ENCODE results near the gene SALL3. TPM values are rescaled to one million over a fixed set of nuclear protein-coding genes. Genes with fewer than 3 reads are reported as not detected.
"Not testable (repeated sequence)": the region's sequence is repeated elsewhere in the genome, so short reads cannot be mapped to it uniquely, and the experiment has no call there.

The SALL3 gene
- total and polyA plus RNA-seq, 2 donors: 0.60 to 2.2 TPM

DNA sequence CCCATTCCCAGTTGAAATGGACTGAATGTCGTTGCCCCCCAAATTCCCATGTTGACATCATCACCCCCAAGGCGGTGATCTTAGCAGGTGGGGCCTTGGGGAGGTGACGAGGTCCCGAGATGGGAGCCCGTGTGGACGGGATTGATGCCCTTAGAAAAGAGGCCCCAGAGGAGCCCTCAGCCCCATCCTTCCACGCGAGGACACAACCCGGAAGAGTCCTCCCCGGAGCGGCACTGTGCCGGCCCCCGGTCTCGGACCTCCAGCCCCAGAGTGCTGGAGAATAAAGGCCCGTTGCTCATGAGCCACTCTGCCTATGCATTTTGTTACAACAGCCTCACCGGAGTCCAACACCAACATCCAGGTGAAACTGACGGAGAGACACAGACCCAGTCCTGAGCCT lies 30.4 kb upstream of the SALL3 start:
- Histone ChIP-seq H3K4me3 (ENCODE audit: low read depth, low read length) (no peak overlapping the region), H3K4me1 (ENCODE audit: insufficient read depth) (no peaks in the 10 kb centered on the region), H3K36me3 (ENCODE audit: insufficient read depth) (no peaks in the 10 kb centered on the region), H3K27ac (ENCODE audit: low read depth) (no peak overlapping the region)
- no peak for DNase-seq (ENCODE audit: extremely low spot score)
- WGBS: 91% methylated on average over 17 of the region's 17 CpGs

DNA sequence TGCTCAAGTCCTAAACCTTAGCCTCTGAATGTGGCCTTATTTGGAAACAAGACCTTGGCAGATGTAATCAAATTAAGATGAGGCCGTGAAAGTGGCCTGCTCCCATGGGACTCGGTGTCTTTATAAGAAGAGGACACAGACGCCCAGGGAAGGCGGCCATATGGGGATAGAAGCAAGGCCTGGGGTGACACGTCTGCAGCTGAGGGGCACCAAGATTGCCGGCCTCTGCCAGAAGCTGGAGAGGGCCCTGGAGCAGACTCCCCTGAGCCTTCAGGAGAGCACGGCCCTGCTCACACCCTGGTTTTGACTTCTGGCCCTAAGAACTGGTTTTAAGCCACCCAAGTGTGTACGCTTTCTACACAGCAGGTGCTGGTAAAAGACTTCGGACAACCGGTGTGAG lies 29.2 kb upstream of the SALL3 start:
- Histone ChIP-seq H3K27ac (ENCODE audit: low read depth) (no peak overlapping the region), H3K4me3 (ENCODE audit: low read depth, low read length) (no peak overlapping the region), H3K4me1 (ENCODE audit: insufficient read depth) (no peaks in the 10 kb centered on the region), H3K36me3 (ENCODE audit: insufficient read depth) (no peaks in the 10 kb centered on the region)
- DNase-seq (ENCODE audit: extremely low spot score): no peak
- WGBS: 83% methylated on average over 10 of the region's 10 CpGs

DNA sequence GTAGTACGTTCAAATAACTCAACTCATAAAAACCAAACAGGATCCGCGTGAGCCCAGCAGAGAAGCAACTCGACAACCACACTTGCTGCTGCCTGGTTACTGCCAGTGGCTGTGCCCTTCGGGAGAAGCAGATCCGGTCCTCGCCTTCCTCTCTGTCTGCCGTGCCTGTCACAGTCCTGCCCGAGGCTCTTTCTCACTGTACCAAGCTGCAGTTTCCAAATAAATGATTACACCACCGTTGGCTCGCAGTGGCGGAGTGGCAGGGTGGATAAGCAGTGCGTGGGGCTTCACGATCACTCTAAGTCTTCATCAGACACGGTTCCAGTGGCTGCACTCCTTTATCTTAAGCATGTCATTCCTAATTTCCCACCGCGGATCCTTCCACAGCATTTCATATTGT lies 26.1 kb upstream of the SALL3 start:
- WGBS: 76% methylated on average over 17 of the region's 17 CpGs

DNA sequence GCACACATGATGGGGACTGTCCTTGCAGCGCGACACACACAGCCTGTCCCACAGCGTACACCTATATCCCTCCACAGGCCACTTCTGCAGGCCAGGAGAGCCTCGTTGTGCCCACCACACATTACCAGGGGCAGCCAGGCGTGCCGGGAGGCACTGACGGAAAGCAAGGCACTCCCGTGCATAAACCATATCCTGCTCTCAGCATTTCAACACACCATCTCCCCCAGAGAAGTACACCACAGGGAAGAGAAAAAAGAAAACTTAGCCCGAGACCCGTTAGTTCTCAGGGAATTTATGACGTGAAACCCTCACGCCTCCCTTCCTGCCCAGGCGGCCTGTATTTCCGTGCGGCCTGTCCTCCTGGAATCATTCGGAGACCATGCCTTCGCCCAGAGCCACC lies 24.6 kb upstream of the SALL3 start:
- Histone ChIP-seq H3K4me1 (ENCODE audit: insufficient read depth) (no peaks in the 10 kb centered on the region), H3K36me3 (ENCODE audit: insufficient read depth) (no peaks in the 10 kb centered on the region), H3K27ac (ENCODE audit: low read depth) (no peak overlapping the region), H3K4me3 (ENCODE audit: low read depth, low read length) (no peak overlapping the region)
- 83% methylated on average over 17 of the region's 17 CpGs for WGBS
- no peak for DNase-seq (ENCODE audit: extremely low spot score)

More for the DNA sequence above, 26.1 kb upstream of the SALL3 start:
- no peak for DNase-seq (ENCODE audit: extremely low spot score)
- Histone ChIP-seq H3K4me3 (ENCODE audit: low read depth, low read length) (no peak overlapping the region), H3K36me3 (ENCODE audit: insufficient read depth) (no peaks in the 10 kb centered on the region), H3K4me1 (ENCODE audit: insufficient read depth) (no peaks in the 10 kb centered on the region), H3K27ac (ENCODE audit: low read depth) (no peak overlapping the region)

DNA sequence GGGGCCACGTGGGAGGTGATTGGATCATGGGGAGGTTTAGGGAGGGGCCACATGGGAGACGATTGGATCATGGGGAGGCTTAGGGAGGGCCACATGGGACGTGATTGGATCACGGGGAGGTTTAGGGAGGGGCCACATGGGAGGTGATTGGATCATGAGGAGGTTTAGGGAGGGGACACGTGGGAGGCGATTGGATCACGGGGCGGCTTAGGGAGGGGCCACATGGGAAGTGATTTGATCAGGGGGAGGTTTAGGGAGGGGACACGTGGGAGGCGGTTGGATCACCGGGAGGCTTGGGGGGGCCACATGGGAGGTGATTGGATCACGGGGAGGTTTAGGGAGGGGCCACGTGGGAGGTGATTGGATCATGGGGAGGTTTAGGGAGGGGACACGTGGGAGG lies 22.5 kb upstream of the SALL3 start:
- no peaks in the 10 kb centered on the region for H3K36me3 ChIP-seq (ENCODE audit: insufficient read depth)
- WGBS: 91% methylated on average over 14 of the region's 14 CpGs
- DNase-seq (ENCODE audit: extremely low spot score): no peak

DNA sequence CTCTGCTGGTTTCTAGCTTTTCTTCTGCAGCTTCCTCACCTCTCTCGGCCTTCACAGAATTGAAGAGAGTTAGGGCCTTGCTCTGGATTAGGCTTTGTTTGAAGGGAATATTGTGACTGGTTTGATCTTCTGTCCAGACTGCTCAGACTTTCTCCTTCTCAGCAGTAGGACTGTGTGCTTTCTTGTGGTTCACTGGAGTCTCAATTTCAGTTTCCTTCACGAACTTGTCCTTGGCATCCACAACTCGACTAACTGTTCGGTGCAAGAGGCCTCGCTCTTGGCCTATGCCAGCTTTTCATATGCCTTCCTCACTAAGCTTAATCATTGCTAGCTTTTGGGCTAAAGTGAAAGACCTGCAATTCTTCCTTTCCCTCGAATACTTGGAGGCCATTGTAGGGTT lies 18.9 kb upstream of the SALL3 start:
- DNase-seq (ENCODE audit: extremely low spot score): no peak
- Histone ChIP-seq H3K4me3 (ENCODE audit: low read depth, low read length) (no peak overlapping the region), H3K4me1 (ENCODE audit: insufficient read depth) (no peaks in the 10 kb centered on the region), H3K36me3 (ENCODE audit: insufficient read depth) (no peaks in the 10 kb centered on the region), H3K27ac (ENCODE audit: low read depth) (no peak overlapping the region)
- 87% methylated on average over 6 of the region's 6 CpGs for WGBS

More for the DNA sequence above, 22.5 kb upstream of the SALL3 start:
- Histone ChIP-seq H3K27ac (ENCODE audit: low read depth) (no peak overlapping the region), H3K4me1 (ENCODE audit: insufficient read depth) (no peaks in the 10 kb centered on the region), H3K4me3 (ENCODE audit: low read depth, low read length) (no peak overlapping the region)

DNA sequence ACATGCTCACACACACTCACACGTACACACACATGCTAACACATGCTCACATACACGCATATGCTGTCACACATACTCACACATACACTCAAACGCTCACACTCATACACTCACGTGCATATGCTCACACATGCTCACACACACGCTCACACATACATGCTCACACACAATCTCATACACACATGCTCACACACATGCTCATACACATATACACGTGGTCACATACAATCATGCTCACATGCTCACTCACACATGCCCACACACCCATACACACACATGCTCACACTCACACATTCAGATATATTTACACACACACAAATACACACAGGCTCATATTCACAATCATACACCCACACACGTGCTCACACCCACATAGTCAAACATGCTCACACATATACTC lies 17.5 kb upstream of the SALL3 start:
- Histone ChIP-seq H3K27ac (ENCODE audit: low read depth) (no peak overlapping the region), H3K4me1 (ENCODE audit: insufficient read depth) (no peaks in the 10 kb centered on the region), H3K36me3 (ENCODE audit: insufficient read depth) (no peaks in the 10 kb centered on the region), H3K4me3 (ENCODE audit: low read depth, low read length) (no peak overlapping the region)
- no peak for DNase-seq (ENCODE audit: extremely low spot score)
- 89% methylated on average over 7 of the region's 7 CpGs for WGBS

DNA sequence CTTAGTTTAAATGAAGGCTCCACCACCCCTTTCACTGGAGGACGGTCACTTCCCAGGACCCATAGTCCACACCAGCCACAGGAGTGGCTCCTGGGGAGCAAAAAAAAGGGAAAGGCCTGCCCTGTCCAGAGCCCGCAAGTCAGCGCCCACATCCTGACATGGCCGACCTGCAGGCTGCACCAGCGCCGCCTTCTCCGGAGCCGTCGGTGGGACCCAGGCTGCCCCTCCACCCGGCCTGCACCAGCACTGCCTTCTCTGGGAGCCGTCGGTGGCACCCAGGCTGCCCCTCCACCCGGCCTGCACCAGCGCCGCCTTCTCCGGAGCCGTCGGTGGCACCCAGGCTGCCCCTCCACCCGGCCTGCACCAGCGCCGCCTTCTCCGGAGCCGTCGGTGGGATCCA lies 14.9 kb upstream of the SALL3 start:
- H3K36me3 ChIP-seq (ENCODE audit: insufficient read depth); DNase-seq (ENCODE audit: extremely low spot score); H3K4me3 ChIP-seq (ENCODE audit: low read depth, low read length); H3K4me1 ChIP-seq (ENCODE audit: insufficient read depth); H3K27ac ChIP-seq (ENCODE audit: low read depth): not testable (repeated sequence)
- WGBS: 92% methylated on average over 24 of the region's 24 CpGs

DNA sequence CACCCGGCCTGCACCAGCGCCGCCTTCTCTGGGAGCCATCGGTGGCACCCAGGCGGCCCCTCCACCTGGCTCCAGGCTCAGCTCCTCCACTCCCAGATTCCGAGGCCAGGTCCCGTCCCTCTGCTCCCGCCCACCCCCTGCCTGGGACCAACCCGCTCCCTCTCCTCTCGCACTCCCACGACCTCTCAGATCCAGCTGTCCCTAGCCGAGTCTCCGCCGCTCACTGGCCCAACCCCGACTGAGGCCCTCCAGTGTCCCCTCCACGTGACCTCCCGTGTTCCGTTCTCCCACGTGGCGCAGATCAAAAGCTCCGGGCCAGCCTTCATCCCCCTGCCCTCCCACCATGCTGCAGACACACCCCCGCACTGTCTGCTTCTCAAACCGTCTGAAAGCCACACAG lies 14.4 kb upstream of the SALL3 start:
- Histone ChIP-seq H3K4me3 (ENCODE audit: low read depth, low read length) (no peak overlapping the region), H3K4me1 (ENCODE audit: insufficient read depth) (no peaks in the 10 kb centered on the region), H3K36me3 (ENCODE audit: insufficient read depth) (no peaks in the 10 kb centered on the region), H3K27ac (ENCODE audit: low read depth) (no peak overlapping the region)
- DNase-seq (ENCODE audit: extremely low spot score): no peak
- WGBS: 69% methylated on average over 23 of the region's 23 CpGs

DNA sequence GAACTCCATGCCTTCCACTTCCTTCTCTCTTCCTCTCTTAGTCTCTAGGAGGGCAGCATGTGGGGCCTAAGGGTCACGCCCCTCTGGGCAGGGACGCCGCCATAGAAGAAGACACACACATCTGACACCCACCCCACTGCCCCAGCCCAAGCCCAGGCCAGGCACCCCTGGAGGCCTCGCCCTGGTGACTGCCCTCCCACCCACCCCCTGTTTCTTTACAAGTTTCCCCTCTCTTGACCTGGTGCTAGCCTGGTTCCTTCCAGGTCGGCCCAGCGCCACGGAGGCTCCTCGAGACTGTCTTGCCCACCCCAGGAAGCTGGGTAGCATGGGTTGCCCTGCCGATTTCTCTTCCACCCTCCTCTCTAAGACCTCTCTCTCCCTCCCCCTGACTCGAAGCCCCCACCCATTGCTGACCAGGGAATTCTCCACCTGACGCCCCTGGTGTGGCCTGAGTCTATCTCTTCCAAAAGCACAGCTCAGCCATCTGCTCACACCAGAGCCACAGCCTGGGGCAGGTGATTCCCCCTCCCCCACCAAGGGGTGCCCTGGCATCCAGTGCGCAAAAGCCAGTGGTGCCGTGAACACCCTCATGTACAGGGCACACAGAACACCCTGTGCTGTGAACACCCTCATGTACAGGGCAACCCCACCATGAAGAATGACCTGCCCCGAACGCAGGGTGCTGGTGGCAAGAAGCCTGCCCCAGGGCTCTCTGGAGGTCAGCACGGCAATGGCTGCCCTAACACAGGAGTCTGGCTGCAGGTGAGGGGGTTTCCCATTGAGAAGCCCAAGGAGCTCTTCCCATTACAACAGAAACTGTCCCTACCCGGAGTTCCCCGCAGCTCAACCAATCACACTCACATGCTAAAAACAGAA lies 13.5 kb upstream of the SALL3 start:
- no peaks in the 10 kb centered on the region for H3K4me1 ChIP-seq (ENCODE audit: insufficient read depth)
- 79% methylated on average over 18 of the region's 18 CpGs for whole genome bisulfite sequencing
- no peaks in the 10 kb centered on the region for H3K36me3 ChIP-seq (ENCODE audit: insufficient read depth)
- no peak overlapping the region for H3K27ac ChIP-seq (ENCODE audit: low read depth)
- DNase-seq (ENCODE audit: extremely low spot score): no peak
- H3K4me3 ChIP-seq (ENCODE audit: low read depth, low read length): no peak overlapping the region

DNA sequence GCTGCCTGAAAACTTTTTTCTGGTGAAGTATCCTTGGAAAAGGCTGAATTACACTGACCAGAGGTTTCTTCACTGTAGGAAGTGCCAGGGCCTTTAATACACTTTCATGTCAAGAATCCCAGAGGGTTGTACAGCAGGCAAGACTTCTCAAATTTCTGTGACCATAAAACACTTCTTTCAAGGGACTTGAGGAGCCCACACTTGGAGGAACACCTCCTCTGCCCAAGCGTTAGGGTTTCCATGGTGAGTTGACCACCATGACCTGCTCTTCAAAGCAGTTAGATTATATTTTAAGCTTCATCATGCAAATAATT lies 12.9 kb upstream of the SALL3 start:
- 57% methylated on average over 1 of the region's 1 CpG for WGBS
- DNase-seq (ENCODE audit: extremely low spot score): no peak
- Histone ChIP-seq H3K36me3 (ENCODE audit: insufficient read depth) (no peaks in the 10 kb centered on the region), H3K27ac (ENCODE audit: low read depth) (no peak overlapping the region), H3K4me1 (ENCODE audit: insufficient read depth) (no peaks in the 10 kb centered on the region), H3K4me3 (ENCODE audit: low read depth, low read length) (no peak overlapping the region)

DNA sequence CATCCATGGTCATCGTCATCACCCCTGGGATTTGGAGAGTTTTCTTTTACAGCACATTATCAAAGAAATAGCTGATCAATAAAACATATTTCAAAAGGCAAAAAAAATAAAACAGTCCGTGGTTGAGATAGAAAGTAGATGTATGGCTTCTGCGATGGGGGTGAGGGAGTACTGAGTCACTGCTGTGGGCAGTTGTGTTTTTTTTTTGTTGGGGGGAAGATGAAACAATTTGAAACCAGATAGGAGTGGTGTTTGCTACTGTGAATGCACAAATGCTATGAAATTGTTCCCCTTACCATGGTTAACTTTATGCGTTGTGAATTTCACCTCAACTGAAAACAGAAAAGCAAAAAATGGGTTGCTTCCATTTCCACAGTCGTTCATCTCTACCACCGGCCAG lies 11.9 kb upstream of the SALL3 start:
- no peak for DNase-seq (ENCODE audit: extremely low spot score)

DNA sequence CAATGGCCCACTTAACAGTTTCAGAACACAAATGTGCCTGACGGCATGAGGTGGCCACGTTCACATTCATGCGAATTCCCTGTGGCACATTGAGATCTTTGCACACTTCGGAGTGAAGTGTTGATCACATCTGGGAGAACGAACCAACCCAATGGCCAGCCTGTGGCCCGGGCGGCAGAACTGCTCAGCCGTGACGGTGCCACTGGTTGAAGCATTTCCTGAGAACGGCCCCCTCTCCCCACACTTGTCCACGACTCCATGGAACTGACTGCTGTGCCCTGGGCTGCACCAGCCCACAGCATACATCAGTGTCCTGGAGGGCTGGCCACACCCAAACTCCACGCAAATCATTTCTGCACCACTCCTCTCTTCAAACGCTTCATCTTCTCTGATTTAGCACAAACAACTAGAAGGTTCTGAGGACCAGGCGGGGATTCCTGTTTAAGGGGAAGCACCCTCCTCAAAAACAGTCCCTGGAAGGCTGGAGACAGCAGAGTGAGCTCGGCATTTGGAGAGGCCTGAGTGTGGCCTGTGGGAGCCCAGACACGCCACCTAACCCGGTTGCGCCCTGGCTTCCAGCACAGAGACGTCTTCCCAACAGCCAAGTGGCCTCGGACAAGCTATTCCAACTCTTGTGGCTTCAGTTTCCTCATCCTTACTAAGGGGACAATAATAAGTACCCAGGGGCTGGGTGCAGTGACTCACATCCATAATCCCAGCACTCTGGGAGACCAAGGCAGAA lies 9.9 kb upstream of the SALL3 start:
- DNase-seq (ENCODE audit: extremely low spot score): no peak
- WGBS: 86% methylated on average over 20 of the region's 20 CpGs

More for the DNA sequence above, 11.9 kb upstream of the SALL3 start:
- no peaks in the 10 kb centered on the region for H3K36me3 ChIP-seq (ENCODE audit: insufficient read depth)
- no peak overlapping the region for H3K27ac ChIP-seq (ENCODE audit: low read depth)
- no peaks in the 10 kb centered on the region for H3K4me1 ChIP-seq (ENCODE audit: insufficient read depth)
- 84% methylated on average over 6 of the region's 6 CpGs for WGBS
- no peak overlapping the region for H3K4me3 ChIP-seq (ENCODE audit: low read depth, low read length)

DNA sequence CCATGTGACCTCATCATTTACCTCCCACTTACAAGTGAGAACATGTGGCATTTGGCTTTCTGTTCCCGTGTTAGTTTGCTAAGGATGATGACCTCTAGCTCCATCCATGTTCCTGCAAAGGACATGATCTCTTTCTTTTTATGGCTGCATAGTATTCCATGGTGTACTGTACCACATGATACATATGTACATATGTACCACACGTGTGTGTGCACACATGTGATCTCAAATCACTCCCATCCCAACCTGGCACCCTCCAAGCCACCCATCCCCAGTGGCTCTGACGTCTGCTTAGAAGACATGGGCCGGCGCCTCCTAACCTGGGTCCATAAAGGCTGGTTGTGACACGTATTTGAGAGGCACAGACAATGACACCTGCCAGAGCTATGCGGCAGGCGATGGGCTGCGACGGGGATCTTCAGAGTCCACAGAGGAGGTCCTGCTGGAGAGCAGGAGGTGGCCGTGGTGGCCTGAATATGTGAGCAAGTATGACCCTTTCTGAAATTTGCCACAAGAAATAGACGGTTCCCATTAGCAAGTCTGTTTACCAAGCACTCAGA lies 8.8 kb upstream of the SALL3 start:
- Histone ChIP-seq H3K36me3 (ENCODE audit: insufficient read depth) (no peaks in the 10 kb centered on the region), H3K4me1 (ENCODE audit: insufficient read depth) (peaks cover 1% of the 10 kb centered on the region), H3K4me3 (ENCODE audit: low read depth, low read length) (no peak overlapping the region), H3K27ac (ENCODE audit: low read depth) (no peak overlapping the region)
- no peak for DNase-seq (ENCODE audit: extremely low spot score)
- 89% methylated on average over 12 of the region's 12 CpGs for WGBS

More for the DNA sequence above, 9.9 kb upstream of the SALL3 start:
- no peak overlapping the region for H3K4me3 ChIP-seq (ENCODE audit: low read depth, low read length)
- H3K4me1 ChIP-seq (ENCODE audit: insufficient read depth): peaks cover 1% of the 10 kb centered on the region
- no peaks in the 10 kb centered on the region for H3K36me3 ChIP-seq (ENCODE audit: insufficient read depth)
- no peak overlapping the region for H3K27ac ChIP-seq (ENCODE audit: low read depth)

Measured in urinary bladder (tissue), 4 donors.